Upper lobe of right lung (tissue), 1 donor: ENCODE measurements around the gene NUDT21. TPM values are rescaled to one million over a fixed set of nuclear protein-coding genes. Genes with fewer than 3 reads are reported as not detected.

Source experiments
- ATAC-seq: fragments of 200-7000 bp; cut with Tn5 transposase; one replicate; pipeline ENCODE4 v1.9.1; 2020; ENCODE audit warnings: mild to moderate bottlenecking, moderate library complexity
- DNase-seq: peaks from one replicate; pipeline ENCODE4 v3.0.0-alpha.2; 2020
- H3K27ac ChIP-seq: fragments of 200-600 bp; one replicate; pipeline ENCODE4 v1.8.0; 2022
- H3K27me3 ChIP-seq: fragments of 200-600 bp; one replicate; pipeline ENCODE4 v1.8.0; 2022; ENCODE audit warnings: mild to moderate bottlenecking
- H3K36me3 ChIP-seq: fragments of 200-600 bp; one replicate; pipeline ENCODE4 v1.8.0; 2022
- H3K4me1 ChIP-seq: fragments of 200-600 bp; one replicate; pipeline ENCODE4 v1.8.0; 2022
- H3K4me3 ChIP-seq: fragments of 200-600 bp; one replicate; pipeline ENCODE4 v1.8.0; 2022; ENCODE audit warnings: mild to moderate bottlenecking
- H3K9me3 ChIP-seq: fragments of 200-600 bp; one replicate; pipeline ENCODE4 v1.8.0; 2022
- intact Hi-C: fragments of 100-400 bp; cut with DNase I; formaldehyde crosslinking; loops from one replicate; pipeline ENCODE4 v1.11.0; 2022
- total RNA-seq: library from RNA; stranded (reverse); fragmentation: NEBNext Ultra II Directional; extraction: Animal tissue kit (Norgen Biotek cat#: 25700); gene quantifications from one replicate; pipeline ENCODE4 v1.2.1, GENCODE V29; 2021
- TF ChIP-seq, protein P1 (sequence below): fragments of 200-600 bp; IDR thresholded peaks from one replicate; pipeline ENCODE4 v1.8.0; 2022; ENCODE audit warnings: antibody characterized with exemption
- donor health status: DM: no; HTN: yes; CAD: no; lungs with severe emphysema.

The NUDT21 gene
- total RNA-seq, 1 donor from 2014 or later: 77.2 TPM

DNA sequence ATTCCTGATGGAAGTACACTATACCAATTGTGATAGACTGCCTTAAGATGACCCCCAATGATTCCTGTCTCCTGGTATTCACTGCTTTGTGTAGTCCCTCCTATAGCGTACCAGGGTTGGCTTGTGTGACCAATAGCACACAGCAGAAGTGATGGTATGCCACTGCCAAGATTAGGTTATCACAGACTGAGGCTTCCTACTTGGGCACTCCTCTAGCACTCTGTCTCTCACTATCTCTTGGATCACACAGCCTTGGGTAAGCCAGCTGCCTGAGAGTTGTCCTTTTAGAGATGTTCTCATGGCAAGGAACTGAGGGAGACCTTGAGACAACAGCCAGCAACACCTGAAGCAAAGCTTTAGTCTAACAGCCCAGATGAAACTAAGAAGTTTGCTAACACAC lies 13.1 kb downstream of the NUDT21 start:
- no peak overlapping the region for H3K27ac ChIP-seq
- no peaks in the 10 kb centered on the region for H3K27me3 ChIP-seq
- H3K4me1 ChIP-seq: no peaks in the 10 kb centered on the region
- no peak overlapping the region for H3K4me3 ChIP-seq
- DNase-seq (no peak), ATAC-seq (no peak)
- no peaks in the 10 kb centered on the region for H3K9me3 ChIP-seq
- peaks cover 54% of the 10 kb centered on the region for H3K36me3 ChIP-seq
- TF ChIP-seq, protein P1, sequence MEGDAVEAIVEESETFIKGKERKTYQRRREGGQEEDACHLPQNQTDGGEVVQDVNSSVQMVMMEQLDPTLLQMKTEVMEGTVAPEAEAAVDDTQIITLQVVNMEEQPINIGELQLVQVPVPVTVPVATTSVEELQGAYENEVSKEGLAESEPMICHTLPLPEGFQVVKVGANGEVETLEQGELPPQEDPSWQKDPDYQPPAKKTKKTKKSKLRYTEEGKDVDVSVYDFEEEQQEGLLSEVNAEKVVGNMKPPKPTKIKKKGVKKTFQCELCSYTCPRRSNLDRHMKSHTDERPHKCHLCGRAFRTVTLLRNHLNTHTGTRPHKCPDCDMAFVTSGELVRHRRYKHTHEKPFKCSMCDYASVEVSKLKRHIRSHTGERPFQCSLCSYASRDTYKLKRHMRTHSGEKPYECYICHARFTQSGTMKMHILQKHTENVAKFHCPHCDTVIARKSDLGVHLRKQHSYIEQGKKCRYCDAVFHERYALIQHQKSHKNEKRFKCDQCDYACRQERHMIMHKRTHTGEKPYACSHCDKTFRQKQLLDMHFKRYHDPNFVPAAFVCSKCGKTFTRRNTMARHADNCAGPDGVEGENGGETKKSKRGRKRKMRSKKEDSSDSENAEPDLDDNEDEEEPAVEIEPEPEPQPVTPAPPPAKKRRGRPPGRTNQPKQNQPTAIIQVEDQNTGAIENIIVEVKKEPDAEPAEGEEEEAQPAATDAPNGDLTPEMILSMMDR: no peak
- intact Hi-C loops: no loop called here

DNA sequence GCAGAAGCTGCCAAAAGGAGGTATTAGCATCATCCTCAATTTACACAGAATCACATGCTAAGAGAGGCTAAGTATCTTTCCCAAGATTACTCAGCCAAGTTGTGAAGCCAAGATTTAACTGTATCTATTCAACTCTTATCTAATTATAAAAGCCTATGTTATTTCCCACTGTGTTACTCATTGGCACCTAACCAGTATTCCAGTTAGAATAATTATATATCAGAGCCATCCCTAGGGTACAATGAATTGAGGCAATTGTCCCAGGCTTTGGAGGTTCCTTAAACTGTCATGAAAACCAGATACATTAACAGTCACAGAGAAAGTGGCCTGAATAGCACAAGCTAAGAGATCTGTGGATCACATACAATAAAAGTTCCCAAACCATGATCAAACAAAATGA lies 14.9 kb downstream of the NUDT21 start:
- TF ChIP-seq, protein P1: no peak
- intact Hi-C loops: no loop called here
- H3K4me3 ChIP-seq: no peak overlapping the region
- H3K27me3 ChIP-seq: no peaks in the 10 kb centered on the region
- H3K4me1 ChIP-seq: no peaks in the 10 kb centered on the region
- H3K9me3 ChIP-seq: no peaks in the 10 kb centered on the region
- H3K27ac ChIP-seq: no peak overlapping the region
- ATAC-seq: no peak
- H3K36me3 ChIP-seq: peaks cover 68% of the 10 kb centered on the region
- no peak for DNase-seq

DNA sequence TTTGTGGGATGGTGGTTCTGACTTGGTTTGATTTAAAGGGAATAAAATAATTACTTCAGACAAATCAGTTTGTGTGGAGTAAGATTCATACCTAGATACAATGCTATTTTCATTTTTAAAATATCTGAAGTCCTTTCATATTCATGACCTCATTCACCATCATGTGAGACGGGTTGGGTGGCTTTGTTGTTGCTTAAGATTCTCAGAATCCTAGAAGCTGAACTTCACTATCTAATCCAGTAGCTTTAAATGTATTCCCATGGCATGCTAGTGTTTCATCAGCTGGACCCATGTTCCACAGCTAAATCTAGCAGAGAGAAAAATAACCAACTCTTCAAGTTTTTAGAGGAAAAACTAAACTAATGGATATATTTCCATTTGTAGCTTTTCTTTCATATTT lies 23.0 kb downstream of the NUDT21 start:
- intact Hi-C loops: no loop called here
- Histone ChIP-seq H3K4me1 (peaks cover 9% of the 10 kb centered on the region), H3K36me3 (peaks cover 27% of the 10 kb centered on the region), H3K27me3 (no peaks in the 10 kb centered on the region), H3K9me3 (no peaks in the 10 kb centered on the region), H3K27ac (no peak overlapping the region), H3K4me3 (no peak overlapping the region)
- ATAC-seq (no peak), DNase-seq (no peak)
- TF ChIP-seq, protein P1: no peak

DNA sequence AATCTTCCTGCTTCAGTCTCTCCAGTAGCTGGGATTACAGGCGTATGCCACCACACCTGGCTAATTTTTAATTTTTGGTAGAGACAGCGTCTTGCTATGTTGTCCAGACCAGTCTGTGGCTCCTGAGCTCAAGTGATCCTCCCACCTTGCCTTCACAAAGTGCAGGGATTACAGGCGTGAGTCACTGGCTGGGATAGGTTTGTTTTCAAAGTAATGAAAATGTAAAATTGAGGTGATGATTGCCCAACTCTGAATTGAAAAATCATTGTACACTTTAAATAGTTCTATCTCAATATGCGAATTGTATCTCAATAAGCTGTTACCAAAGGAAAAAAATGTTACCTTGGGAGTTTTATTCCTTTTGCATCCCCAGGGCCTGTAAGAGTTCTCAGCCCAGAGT lies 24.5 kb downstream of the NUDT21 start:
- Histone ChIP-seq H3K36me3 (peaks cover 14% of the 10 kb centered on the region), H3K9me3 (no peaks in the 10 kb centered on the region), H3K27me3 (no peaks in the 10 kb centered on the region), H3K27ac (peak overlapping the region; percentile 63), H3K4me3 (no peak overlapping the region), H3K4me1 (peaks cover 19% of the 10 kb centered on the region)
- DNase-seq (no peak), ATAC-seq (no peak)
- intact Hi-C loops: no loop called here
- TF ChIP-seq, protein P1: no peak

DNA sequence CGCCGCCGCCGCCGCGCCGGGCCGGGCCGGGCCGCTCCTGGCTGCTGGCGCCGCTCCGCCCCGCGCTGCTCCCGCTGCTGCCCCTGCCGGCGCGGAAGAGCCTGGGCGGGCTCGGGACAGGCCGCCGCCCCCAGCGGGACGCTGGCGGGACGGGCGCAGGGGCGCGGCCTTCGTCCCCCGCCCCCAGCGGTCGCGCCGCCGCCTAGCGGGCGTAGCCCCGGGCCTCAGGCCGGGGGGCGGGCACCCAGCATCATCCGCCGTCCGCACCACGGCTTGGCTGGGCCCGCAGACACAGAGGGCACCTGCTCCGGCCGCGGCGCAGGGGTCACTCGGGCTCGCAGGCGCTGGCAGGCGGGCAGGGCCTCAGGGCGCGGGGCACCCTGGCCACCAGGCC lies 25.7 kb downstream of the NUDT21 start, which contains the start of gene AMFR:
Gene AMFR, minus strand, starts transcription at position 107 of the 394 bp plus-strand sequence. CDS start 218 bp downstream, outside the sequence.
- peaks cover 19% of the 10 kb centered on the region for H3K4me1 ChIP-seq
- ATAC-seq (peak; percentile 98), DNase-seq (peak; percentile 87)
- TF ChIP-seq, protein P1: peak; percentile 31
- no peaks in the 10 kb centered on the region for H3K27me3 ChIP-seq
- peaks cover 5% of the 10 kb centered on the region for H3K36me3 ChIP-seq
- H3K27ac ChIP-seq: peak within 1 kb of the TSS; percentile 76
- H3K9me3 ChIP-seq: no peaks in the 10 kb centered on the region
- peak within 1 kb of the TSS; percentile 72 for H3K4me3 ChIP-seq
- intact Hi-C loops: no loop called here
